SK-N-SH treated with all-trans-retinoic acid at 6 μM for 48 hours (cell line): ENCODE results near the gene SLC7A1.

Source experiments
- ATAC-seq: fragments of 200-7000 bp; cut with Tn5 transposase; 3 replicates; pipeline ENCODE4 v1.9.1; 2020; ENCODE audit warnings: mild to moderate bottlenecking, moderate library complexity
- ARNTL ChIP-seq: fragments of 450-650 bp; formaldehyde crosslinking; IDR thresholded peaks from 2 replicates; pipeline ENCODE4 v1.5.0; 2020; ENCODE audit warnings: low read depth, mild to moderate bottlenecking, moderate library complexity, borderline replicate concordance
- BACH2 ChIP-seq: fragments of 250-450 bp; sonication (Bioruptor Pico); IDR thresholded peaks from 2 replicates; pipeline ENCODE4 v1.9.0; 2021; ENCODE audit warnings: mild to moderate bottlenecking, borderline replicate concordance
- CSDC2 ChIP-seq: fragments of 250-450 bp; sonication (Bioruptor Pico); IDR thresholded peaks from 2 replicates; pipeline ENCODE4 v1.5.0; 2020; ENCODE audit warnings: mild to moderate bottlenecking, moderate library complexity
- ESRRG ChIP-seq: fragments of 250-450 bp; sonication (Bioruptor Pico); IDR thresholded peaks from 2 replicates; pipeline ENCODE4 v1.6.1; 2021; ENCODE audit warnings: mild to moderate bottlenecking
- GLIS3 ChIP-seq: fragments of 250-450 bp; sonication (Bioruptor Pico); IDR thresholded peaks from 2 replicates; pipeline ENCODE4 v1.5.0; 2020; ENCODE audit warnings: mild to moderate bottlenecking, moderate library complexity
- ISL1 ChIP-seq: fragments of 250-450 bp; sonication (Bioruptor Pico); IDR thresholded peaks from 2 replicates; pipeline ENCODE4 v2.1.2; 2022; ENCODE audit warnings: mild to moderate bottlenecking, moderate library complexity
- OSR1 ChIP-seq: fragments of 250-450 bp; sonication (Bioruptor Pico); IDR thresholded peaks from 2 replicates; pipeline ENCODE4 v1.8.0; 2022; ENCODE audit warnings: moderate library complexity, mild to moderate bottlenecking, inconsistent platforms
- PPARA ChIP-seq: fragments of 250-450 bp; sonication (Bioruptor Pico); IDR thresholded peaks from 2 replicates; pipeline ENCODE4 v1.5.0; 2020; ENCODE audit warnings: mild to moderate bottlenecking, borderline replicate concordance
- RARB ChIP-seq: fragments of 250-450 bp; sonication (Bioruptor Pico); IDR thresholded peaks from 2 replicates; pipeline ENCODE4 v1.8.0; 2021; ENCODE audit warnings: mild to moderate bottlenecking, moderate library complexity
- SNAI2 ChIP-seq: fragments of 250-450 bp; sonication (Bioruptor Pico); IDR thresholded peaks from 2 replicates; pipeline ENCODE4 v1.5.0; 2020; ENCODE audit warnings: mild to moderate bottlenecking, moderate library complexity
- TCF4 ChIP-seq: fragments of 250-450 bp; sonication (Bioruptor Pico); IDR thresholded peaks from 2 replicates; pipeline ENCODE4 v1.8.0; 2021; ENCODE audit warnings: mild to moderate bottlenecking, moderate library complexity, borderline replicate concordance
- TOX ChIP-seq: fragments of 250-450 bp; sonication (Bioruptor Pico); IDR thresholded peaks from 2 replicates; pipeline ENCODE4 v1.8.0; 2021; ENCODE audit warnings: mild to moderate bottlenecking, moderate library complexity, borderline replicate concordance
- ZC3H10 ChIP-seq: fragments of 250-450 bp; sonication (Bioruptor Pico); IDR thresholded peaks from 2 replicates; pipeline ENCODE4 v1.5.1; 2021; ENCODE audit warnings: mild to moderate bottlenecking, moderate library complexity
- ZFP3 ChIP-seq: fragments of 250-450 bp; sonication (Bioruptor Pico); IDR thresholded peaks from 2 replicates; pipeline ENCODE4 v1.5.0; 2020; ENCODE audit warnings: mild to moderate bottlenecking, moderate library complexity
- ZFP30 ChIP-seq: fragments of 450-650 bp; formaldehyde crosslinking; IDR thresholded peaks from 2 replicates; pipeline ENCODE4 v1.5.0; 2022; ENCODE audit warnings: mild to moderate bottlenecking, moderate library complexity
- ZNF565 ChIP-seq: fragments of 450-650 bp; formaldehyde crosslinking; conservative IDR thresholded peaks from 2 replicates; pipeline ENCODE4 v1.5.0; 2020; ENCODE audit warnings: low read depth, mild to moderate bottlenecking, moderate library complexity
- ZNF70 ChIP-seq: fragments of 450-650 bp; formaldehyde crosslinking; IDR thresholded peaks from 2 replicates; pipeline ENCODE4 v1.5.0; 2020; ENCODE audit warnings: mild to moderate bottlenecking, moderate library complexity
- ZNF8 ChIP-seq: fragments of 450-650 bp; formaldehyde crosslinking; IDR thresholded peaks from 2 replicates; pipeline ENCODE4 v1.5.0; 2020; ENCODE audit warnings: mild to moderate bottlenecking, moderate library complexity
- TF ChIP-seq, protein P1 (sequence below): fragments of 250-450 bp; sonication (Bioruptor Pico); IDR thresholded peaks from 2 replicates; pipeline ENCODE4 v1.5.1; 2020; ENCODE audit warnings: low read depth, mild to moderate bottlenecking, moderate library complexity
- TF ChIP-seq, protein P2 (sequence below): fragments of 250-450 bp; sonication (Bioruptor Pico); IDR thresholded peaks from 2 replicates; pipeline ENCODE4 v1.5.0; 2020; ENCODE audit warnings: mild to moderate bottlenecking, moderate library complexity
- TF ChIP-seq, protein P3 (sequence below): fragments of 250-450 bp; sonication (Bioruptor Pico); IDR thresholded peaks from 2 replicates; pipeline ENCODE4 v1.8.0; 2020; ENCODE audit warnings: mild to moderate bottlenecking, moderate library complexity, borderline replicate concordance
- TF ChIP-seq, protein P4 (sequence below): fragments of 250-450 bp; sonication (Bioruptor Pico); IDR thresholded peaks from 2 replicates; pipeline ENCODE4 v1.8.0; 2021; ENCODE audit warnings: low read depth, mild to moderate bottlenecking, moderate library complexity, borderline replicate concordance

Gene SLC7A1

DNA sequence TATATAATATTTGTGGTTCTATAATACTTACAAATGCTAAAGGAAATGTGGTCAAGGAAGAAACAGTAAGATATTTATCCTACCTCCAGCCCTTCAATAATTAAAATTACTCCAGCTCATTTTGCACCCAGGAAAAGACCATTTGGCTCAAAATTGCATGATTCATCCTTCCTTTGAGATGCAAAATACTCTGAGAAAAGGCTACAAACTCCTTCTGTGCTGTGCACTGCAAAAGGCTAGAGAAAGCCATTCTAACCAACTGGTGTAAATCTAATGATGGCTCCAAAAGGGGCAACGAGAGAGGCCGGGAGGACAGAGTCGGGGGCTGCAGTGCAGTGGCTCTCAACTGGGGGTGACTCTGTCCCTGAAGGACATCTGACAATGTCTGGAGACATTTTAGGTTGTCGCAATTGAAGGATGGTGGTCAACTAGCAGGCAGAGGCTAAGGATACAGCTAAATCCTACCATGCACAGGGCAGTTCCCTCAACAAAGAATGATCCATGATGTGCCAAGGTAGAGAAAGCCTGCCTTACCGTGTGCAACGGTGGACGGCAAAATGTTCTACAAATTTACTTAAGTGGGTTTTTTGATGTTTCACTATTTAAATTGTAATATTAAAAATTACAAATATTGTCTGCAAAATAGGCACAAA, 32.6 kb downstream of the SLC7A1 start:
- TF ChIP-seq ZNF8 (no peak), SNAI2 (CRISPR knock-in tag) (no peak), BACH2 (CRISPR knock-in tag) (no peak), ZC3H10 (CRISPR knock-in tag) (no peak), PPARA (CRISPR knock-in tag) (no peak), OSR1 (CRISPR knock-in tag) (no peak), TOX (no peak), GLIS3 (CRISPR knock-in tag) (no peak), ZFP3 (CRISPR knock-in tag) (no peak), ZNF565 (CRISPR knock-in tag) (no peak), ZFP30 (no peak), ARNTL (CRISPR knock-in tag) (no peak), TCF4 (CRISPR knock-in tag) (no peak), CSDC2 (CRISPR knock-in tag) (no peak), ISL1 (CRISPR knock-in tag) (no peak), RARB (CRISPR knock-in tag) (no peak)
- TF ChIP-seq, protein P1, sequence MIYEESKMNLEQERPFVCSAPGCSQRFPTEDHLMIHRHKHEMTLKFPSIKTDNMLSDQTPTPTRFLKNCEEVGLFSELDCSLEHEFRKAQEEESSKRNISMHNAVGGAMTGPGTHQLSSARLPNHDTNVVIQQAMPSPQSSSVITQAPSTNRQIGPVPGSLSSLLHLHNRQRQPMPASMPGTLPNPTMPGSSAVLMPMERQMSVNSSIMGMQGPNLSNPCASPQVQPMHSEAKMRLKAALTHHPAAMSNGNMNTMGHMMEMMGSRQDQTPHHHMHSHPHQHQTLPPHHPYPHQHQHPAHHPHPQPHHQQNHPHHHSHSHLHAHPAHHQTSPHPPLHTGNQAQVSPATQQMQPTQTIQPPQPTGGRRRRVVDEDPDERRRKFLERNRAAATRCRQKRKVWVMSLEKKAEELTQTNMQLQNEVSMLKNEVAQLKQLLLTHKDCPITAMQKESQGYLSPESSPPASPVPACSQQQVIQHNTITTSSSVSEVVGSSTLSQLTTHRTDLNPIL (CRISPR knock-in tag), result no peak
- peak; percentile 22; the same call in 1 of the 3 replicates for ATAC-seq

DNA sequence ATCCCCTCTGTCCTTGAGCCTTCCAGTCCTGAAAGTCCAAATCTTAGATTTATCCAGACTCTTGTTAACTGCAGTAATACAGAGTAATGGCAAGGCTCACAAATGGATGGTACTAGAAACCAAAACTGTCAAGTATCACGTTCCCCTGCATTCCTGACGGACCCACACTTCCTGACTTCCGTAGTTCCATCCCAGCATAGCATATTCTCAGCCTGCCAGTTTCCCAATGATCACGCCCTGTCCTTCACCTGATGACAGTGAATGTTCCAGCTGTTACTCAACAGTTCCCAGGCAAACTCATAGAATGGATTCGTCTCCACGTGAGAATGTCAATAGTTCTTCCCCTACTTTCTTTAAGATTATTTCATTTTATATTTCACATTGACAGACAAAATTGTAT, 33.6 kb downstream of the SLC7A1 start:
- ATAC-seq, result no peak
- no peak for TF ChIP-seq ZFP30
- TF ChIP-seq ARNTL (CRISPR knock-in tag), result no peak
- TF ChIP-seq ZFP3 (CRISPR knock-in tag), result no peak
- TF ChIP-seq ZC3H10 (CRISPR knock-in tag), result no peak
- no peak for TF ChIP-seq ESRRG (CRISPR knock-in tag)
- TF ChIP-seq, protein P2, sequence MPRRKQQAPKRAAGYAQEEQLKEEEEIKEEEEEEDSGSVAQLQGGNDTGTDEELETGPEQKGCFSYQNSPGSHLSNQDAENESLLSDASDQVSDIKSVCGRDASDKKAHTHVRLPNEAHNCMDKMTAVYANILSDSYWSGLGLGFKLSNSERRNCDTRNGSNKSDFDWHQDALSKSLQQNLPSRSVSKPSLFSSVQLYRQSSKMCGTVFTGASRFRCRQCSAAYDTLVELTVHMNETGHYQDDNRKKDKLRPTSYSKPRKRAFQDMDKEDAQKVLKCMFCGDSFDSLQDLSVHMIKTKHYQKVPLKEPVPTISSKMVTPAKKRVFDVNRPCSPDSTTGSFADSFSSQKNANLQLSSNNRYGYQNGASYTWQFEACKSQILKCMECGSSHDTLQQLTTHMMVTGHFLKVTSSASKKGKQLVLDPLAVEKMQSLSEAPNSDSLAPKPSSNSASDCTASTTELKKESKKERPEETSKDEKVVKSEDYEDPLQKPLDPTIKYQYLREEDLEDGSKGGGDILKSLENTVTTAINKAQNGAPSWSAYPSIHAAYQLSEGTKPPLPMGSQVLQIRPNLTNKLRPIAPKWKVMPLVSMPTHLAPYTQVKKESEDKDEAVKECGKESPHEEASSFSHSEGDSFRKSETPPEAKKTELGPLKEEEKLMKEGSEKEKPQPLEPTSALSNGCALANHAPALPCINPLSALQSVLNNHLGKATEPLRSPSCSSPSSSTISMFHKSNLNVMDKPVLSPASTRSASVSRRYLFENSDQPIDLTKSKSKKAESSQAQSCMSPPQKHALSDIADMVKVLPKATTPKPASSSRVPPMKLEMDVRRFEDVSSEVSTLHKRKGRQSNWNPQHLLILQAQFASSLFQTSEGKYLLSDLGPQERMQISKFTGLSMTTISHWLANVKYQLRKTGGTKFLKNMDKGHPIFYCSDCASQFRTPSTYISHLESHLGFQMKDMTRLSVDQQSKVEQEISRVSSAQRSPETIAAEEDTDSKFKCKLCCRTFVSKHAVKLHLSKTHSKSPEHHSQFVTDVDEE (CRISPR knock-in tag), result no peak
- TF ChIP-seq ISL1 (CRISPR knock-in tag), result no peak
- TF ChIP-seq, protein P3, sequence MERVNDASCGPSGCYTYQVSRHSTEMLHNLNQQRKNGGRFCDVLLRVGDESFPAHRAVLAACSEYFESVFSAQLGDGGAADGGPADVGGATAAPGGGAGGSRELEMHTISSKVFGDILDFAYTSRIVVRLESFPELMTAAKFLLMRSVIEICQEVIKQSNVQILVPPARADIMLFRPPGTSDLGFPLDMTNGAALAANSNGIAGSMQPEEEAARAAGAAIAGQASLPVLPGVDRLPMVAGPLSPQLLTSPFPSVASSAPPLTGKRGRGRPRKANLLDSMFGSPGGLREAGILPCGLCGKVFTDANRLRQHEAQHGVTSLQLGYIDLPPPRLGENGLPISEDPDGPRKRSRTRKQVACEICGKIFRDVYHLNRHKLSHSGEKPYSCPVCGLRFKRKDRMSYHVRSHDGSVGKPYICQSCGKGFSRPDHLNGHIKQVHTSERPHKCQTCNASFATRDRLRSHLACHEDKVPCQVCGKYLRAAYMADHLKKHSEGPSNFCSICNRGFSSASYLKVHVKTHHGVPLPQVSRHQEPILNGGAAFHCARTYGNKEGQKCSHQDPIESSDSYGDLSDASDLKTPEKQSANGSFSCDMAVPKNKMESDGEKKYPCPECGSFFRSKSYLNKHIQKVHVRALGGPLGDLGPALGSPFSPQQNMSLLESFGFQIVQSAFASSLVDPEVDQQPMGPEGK (CRISPR knock-in tag), result no peak
- no peak for TF ChIP-seq ZNF8
- TF ChIP-seq, protein P4, sequence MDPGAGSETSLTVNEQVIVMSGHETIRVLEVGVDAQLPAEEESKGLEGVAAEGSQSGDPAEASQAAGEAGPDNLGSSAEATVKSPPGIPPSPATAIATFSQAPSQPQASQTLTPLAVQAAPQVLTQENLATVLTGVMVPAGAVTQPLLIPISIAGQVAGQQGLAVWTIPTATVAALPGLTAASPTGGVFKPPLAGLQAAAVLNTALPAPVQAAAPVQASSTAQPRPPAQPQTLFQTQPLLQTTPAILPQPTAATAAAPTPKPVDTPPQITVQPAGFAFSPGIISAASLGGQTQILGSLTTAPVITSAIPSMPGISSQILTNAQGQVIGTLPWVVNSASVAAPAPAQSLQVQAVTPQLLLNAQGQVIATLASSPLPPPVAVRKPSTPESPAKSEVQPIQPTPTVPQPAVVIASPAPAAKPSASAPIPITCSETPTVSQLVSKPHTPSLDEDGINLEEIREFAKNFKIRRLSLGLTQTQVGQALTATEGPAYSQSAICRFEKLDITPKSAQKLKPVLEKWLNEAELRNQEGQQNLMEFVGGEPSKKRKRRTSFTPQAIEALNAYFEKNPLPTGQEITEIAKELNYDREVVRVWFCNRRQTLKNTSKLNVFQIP (CRISPR knock-in tag), result no peak
- no peak for TF ChIP-seq GLIS3 (CRISPR knock-in tag)
- no peak for TF ChIP-seq PPARA (CRISPR knock-in tag)
- TF ChIP-seq TOX, result no peak
- TF ChIP-seq BACH2 (CRISPR knock-in tag), result no peak
- no peak for TF ChIP-seq RARB (CRISPR knock-in tag)
- TF ChIP-seq TCF4 (CRISPR knock-in tag), result no peak
- TF ChIP-seq, all 23 proteins: peak for 0

DNA sequence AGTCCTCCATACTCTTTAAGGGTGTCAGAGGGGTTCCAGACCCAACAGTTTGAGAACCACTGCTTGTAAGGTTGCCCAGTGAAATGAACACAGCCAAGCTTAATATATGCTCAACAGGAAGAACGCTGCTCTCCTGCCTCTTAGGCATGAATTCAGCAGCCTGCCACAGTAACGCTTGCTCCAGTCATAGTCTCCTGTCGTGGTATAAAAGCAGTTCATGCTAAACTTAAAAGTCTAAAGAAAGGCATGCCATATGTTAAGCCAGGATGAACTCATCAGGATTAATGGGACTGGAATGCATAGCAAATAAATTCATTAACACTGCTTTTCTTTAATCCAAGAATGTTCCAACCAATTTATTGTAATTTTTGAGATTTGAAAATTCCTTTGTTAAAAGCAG, 38.7 kb downstream of the SLC7A1 start:
- no peak for ATAC-seq
- TF ChIP-seq TOX (no peak), CSDC2 (CRISPR knock-in tag) (no peak), ESRRG (CRISPR knock-in tag) (no peak), BACH2 (CRISPR knock-in tag) (no peak), ZFP30 (no peak), ARNTL (CRISPR knock-in tag) (no peak), GLIS3 (CRISPR knock-in tag) (no peak), RARB (CRISPR knock-in tag) (no peak), OSR1 (CRISPR knock-in tag) (no peak), SNAI2 (CRISPR knock-in tag) (no peak), ZNF565 (CRISPR knock-in tag) (no peak), ZNF70 (no peak), ZC3H10 (CRISPR knock-in tag) (no peak), TCF4 (CRISPR knock-in tag) (no peak)
- TF ChIP-seq, protein P3 (CRISPR knock-in tag), result no peak
- TF ChIP-seq, protein P1 (CRISPR knock-in tag), result no peak
- TF ChIP-seq, protein P4 (CRISPR knock-in tag), result no peak
